Hepatocyte (in vitro differentiated cells): ENCODE measurements around the gene DSCAM. TPM values are rescaled to one million over a fixed set of nuclear protein-coding genes. Genes with fewer than 3 reads are reported as not detected.

Experiments
- DNase-seq: peaks from one replicate; pipeline ENCODE4 v3.0.0-alpha.2; 2016; ENCODE audit warnings: low spot score
- H2AFZ ChIP-seq: fragments of 200-600 bp; sonication (generic); 2 replicates; pipeline ENCODE4 v1.6.0; 2016; ENCODE audit warnings: antibody characterized with exemption, mild to moderate bottlenecking
- H3K27ac ChIP-seq: fragments of 200-600 bp; sonication (generic); 2 replicates; pipeline ENCODE4 v1.5.1; 2016; ENCODE audit warnings: mild to moderate bottlenecking
- H3K27me3 ChIP-seq: fragments of 200-600 bp; sonication (generic); 2 replicates; pipeline ENCODE4 v1.6.1; 2016
- H3K36me3 ChIP-seq: fragments of 200-600 bp; sonication (generic); replicated peaks from 2 replicates; pipeline ENCODE4 v1.5.1; 2016; ENCODE audit warnings: low read depth; ENCODE audit not compliant: insufficient read depth
- H3K4me1 ChIP-seq: fragments of 200-600 bp; sonication (generic); 2 replicates; pipeline ENCODE4 v1.5.1; 2016; ENCODE audit warnings: mild to moderate bottlenecking, moderate library complexity; ENCODE audit not compliant: insufficient read depth
- H3K4me2 ChIP-seq: fragments of 200-600 bp; sonication (generic); 2 replicates; pipeline ENCODE4 v1.6.0; 2016
- H3K4me3 ChIP-seq: fragments of 200-600 bp; sonication (generic); 2 replicates; pipeline ENCODE4 v1.5.1; 2016; ENCODE audit warnings: mild to moderate bottlenecking
- H3K79me2 ChIP-seq: fragments of 200-600 bp; sonication (generic); 2 replicates; pipeline ENCODE4 v1.6.0; 2017; ENCODE audit warnings: mild to moderate bottlenecking
- H3K9me2 ChIP-seq: fragments of 200-600 bp; sonication (generic); replicated peaks from 2 replicates; pipeline ENCODE4 v1.6.0; 2017; ENCODE audit warnings: mild to moderate bottlenecking; ENCODE audit not compliant: insufficient read depth
- H3K9me3 ChIP-seq: fragments of 200-600 bp; sonication (generic); 2 replicates; pipeline ENCODE4 v1.5.1; 2016; ENCODE audit warnings: low read depth, mild to moderate bottlenecking
- H4K20me1 ChIP-seq: fragments of 200-600 bp; sonication (generic); 2 replicates; pipeline ENCODE4 v1.6.0; 2016; ENCODE audit warnings: mild to moderate bottlenecking; ENCODE audit not compliant: insufficient read depth, poor library complexity, severe bottlenecking
- EZH2 ChIP-seq: fragments of 200-600 bp; sonication (generic); IDR thresholded peaks from 2 replicates; pipeline ENCODE4 v1.6.1; 2016; ENCODE audit warnings: antibody characterized with exemption, mild to moderate bottlenecking, borderline replicate concordance
- EZH2phosphoT487 ChIP-seq: fragments of 200-600 bp; sonication (generic); IDR thresholded peaks from one replicate; pipeline ENCODE4 v1.6.1; 2018; ENCODE audit warnings: antibody characterized with exemption, mild to moderate bottlenecking, low read depth, moderate library complexity; ENCODE audit not compliant: unreplicated experiment, severe bottlenecking
- WGBS: methylation state at CpG from one replicate; pipeline ENCODE4 v1.1.6; 2016; ENCODE audit warnings: low lambda C conversion rate; ENCODE audit errors: missing lambda C conversion rate; 5-methylcytosine and 5-hydroxymethylcytosine counted together
- polyA plus RNA-seq: library from polyadenylated mRNA; unstranded; fragments of >200 nt; fragmentation: Nextera tagmentation; extraction: Ambion mirVana; gene quantifications from 2 replicates; pipeline ENCODE4 v1.2.1, GENCODE V29; 2016
- total RNA-seq: library from RNA; depleted of rRNA; stranded (reverse); fragments of >200 nt; gene quantifications from 2 replicates; pipeline ENCODE4 v1.2.3, GENCODE V29; 2014
- TF ChIP-seq, protein P1 (sequence below): fragments of 200-600 bp; sonication (generic); IDR thresholded peaks from 2 replicates; pipeline ENCODE4 v1.5.1; 2016; ENCODE audit warnings: antibody characterized with exemption, mild to moderate bottlenecking; ENCODE audit not compliant: poor library complexity

DSCAM gene
- total and polyA plus RNA-seq, 2 experiments from 2014 or later, result 0.33 TPM; not detected in 1

DNA sequence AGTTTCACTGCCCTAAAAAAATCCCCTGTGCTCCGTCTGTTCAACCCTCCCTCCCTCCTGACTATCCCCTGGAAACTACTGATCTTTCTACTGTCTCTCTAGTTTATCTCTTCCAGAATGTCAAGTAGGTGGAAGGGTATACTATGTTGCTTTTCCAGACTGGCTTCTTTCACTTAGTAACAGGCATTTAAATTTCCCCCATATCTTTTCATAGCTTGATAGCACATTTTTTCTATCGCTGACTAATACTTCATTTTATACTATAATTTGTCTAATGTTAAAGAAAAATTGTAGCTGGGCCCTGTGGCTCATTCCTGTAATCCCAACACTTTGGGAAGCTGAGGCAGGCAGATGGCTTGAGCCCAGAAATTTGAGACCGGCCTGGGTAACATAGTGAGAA is 142.8 kb downstream of the DSCAM start:
- WGBS, result 82% methylated on average over 3 of the region's 3 CpGs
- Histone ChIP-seq H3K36me3 (no peaks in the 10 kb centered on the region), H3K4me1 (no peaks in the 10 kb centered on the region), H4K20me1 (no peaks in the 10 kb centered on the region), H3K9me2 (no peaks in the 10 kb centered on the region), H2AFZ (no peak overlapping the region), H3K27me3 (no peaks in the 10 kb centered on the region), H3K79me2 (no peaks in the 10 kb centered on the region), H3K9me3 (peaks cover 3% of the 10 kb centered on the region), H3K27ac (no peak overlapping the region), H3K4me3 (no peak overlapping the region), H3K4me2 (no peak overlapping the region)
- DNase-seq, result no peak
- no peak for TF ChIP-seq EZH2phosphoT487

DNA sequence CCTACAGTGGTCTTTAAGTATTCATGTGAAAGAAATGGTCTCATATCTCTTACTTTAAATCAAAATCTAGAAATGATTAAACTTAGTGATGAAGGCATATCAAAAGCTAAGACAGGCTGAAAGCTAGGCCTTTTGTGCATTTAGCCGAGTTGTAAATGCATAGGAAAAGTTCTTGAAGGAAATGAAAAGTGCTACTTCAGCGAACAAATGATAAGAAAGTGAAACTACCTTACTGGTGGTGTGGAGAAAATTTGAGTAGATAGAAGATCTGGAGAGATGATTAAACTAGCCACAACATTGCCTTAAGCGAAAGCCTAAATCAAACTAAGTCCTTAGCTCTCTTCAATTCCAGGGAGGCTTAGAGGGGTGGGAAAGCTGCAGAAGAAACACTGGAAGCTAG is 147.6 kb downstream of the DSCAM start:
- WGBS, result 90% methylated on average over 3 of the region's 3 CpGs

DNA sequence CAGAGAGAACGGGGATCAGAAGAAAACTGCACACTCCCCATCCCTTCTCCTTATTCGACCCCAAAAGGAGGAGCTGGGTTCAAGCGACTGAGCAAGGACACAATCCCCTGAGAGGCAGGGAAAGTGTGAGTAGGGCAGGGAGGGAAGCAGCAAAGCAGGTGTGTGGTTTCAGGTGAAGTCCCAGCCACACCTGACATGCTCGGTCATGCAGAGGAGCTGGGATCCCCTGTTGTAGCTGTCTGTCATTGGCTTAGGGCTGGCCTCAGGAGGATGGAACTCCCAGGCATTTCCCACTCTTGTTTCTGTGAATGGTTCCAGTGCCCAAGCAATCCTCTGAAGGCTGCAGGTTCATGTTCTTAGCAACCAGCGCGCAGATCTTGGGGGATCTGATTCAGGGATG is 150.7 kb downstream of the DSCAM start:
- Histone ChIP-seq H2AFZ (no peak overlapping the region), H3K4me3 (no peak overlapping the region)
- 84% methylated on average over 6 of the region's 6 CpGs for WGBS

More for the DNA sequence above, 147.6 kb downstream of the DSCAM start:
- Histone ChIP-seq H3K27ac (no peak overlapping the region), H4K20me1 (no peaks in the 10 kb centered on the region), H3K9me3 (peaks cover 3% of the 10 kb centered on the region), H3K9me2 (no peaks in the 10 kb centered on the region), H3K27me3 (no peaks in the 10 kb centered on the region), H3K4me2 (no peak overlapping the region), H3K4me3 (no peak overlapping the region), H3K79me2 (no peaks in the 10 kb centered on the region), H3K36me3 (no peaks in the 10 kb centered on the region), H2AFZ (no peak overlapping the region), H3K4me1 (no peaks in the 10 kb centered on the region)
- DNase-seq, result no peak
- TF ChIP-seq EZH2 (no peak), EZH2phosphoT487 (no peak)
- TF ChIP-seq, protein P1, sequence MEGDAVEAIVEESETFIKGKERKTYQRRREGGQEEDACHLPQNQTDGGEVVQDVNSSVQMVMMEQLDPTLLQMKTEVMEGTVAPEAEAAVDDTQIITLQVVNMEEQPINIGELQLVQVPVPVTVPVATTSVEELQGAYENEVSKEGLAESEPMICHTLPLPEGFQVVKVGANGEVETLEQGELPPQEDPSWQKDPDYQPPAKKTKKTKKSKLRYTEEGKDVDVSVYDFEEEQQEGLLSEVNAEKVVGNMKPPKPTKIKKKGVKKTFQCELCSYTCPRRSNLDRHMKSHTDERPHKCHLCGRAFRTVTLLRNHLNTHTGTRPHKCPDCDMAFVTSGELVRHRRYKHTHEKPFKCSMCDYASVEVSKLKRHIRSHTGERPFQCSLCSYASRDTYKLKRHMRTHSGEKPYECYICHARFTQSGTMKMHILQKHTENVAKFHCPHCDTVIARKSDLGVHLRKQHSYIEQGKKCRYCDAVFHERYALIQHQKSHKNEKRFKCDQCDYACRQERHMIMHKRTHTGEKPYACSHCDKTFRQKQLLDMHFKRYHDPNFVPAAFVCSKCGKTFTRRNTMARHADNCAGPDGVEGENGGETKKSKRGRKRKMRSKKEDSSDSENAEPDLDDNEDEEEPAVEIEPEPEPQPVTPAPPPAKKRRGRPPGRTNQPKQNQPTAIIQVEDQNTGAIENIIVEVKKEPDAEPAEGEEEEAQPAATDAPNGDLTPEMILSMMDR, result no peak

DNA sequence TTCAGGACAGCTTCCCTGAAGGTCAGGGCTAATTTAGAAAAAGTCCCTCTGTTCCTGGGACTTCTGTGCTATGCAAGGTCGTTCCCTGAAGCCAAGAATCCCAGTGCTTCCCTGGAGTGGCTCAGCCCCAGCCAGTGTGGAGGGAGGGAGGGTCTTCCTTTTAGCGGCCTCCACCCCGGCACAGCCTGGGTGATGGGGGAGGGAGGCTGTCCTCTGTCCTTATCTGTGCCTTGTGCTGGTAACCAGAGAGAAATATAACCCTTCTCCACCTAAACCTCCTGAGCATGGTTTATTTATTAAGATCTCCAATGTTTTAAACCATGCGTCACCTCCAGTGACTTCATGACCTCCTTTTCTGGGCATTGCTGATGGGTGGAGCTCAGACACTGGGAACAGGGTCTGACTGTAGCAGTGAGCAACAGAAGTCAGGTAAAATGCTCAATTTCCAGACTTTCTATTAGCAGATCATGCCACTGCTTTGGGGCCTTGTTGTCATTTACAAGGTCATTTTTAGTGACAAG is 157.1 kb downstream of the DSCAM start:
- DNase-seq, result no peak
- WGBS, result 52% methylated on average over 4 of the region's 4 CpGs
- H4K20me1 ChIP-seq, result no peaks in the 10 kb centered on the region
- H2AFZ ChIP-seq, result no peak overlapping the region
- H3K9me3 ChIP-seq, result no peaks in the 10 kb centered on the region
- H3K4me3 ChIP-seq, result no peak overlapping the region
- H3K4me2 ChIP-seq, result no peak overlapping the region
- no peak overlapping the region for H3K27ac ChIP-seq
- H3K27me3 ChIP-seq, result no peaks in the 10 kb centered on the region
- H3K4me1 ChIP-seq, result peaks cover 4% of the 10 kb centered on the region
- no peaks in the 10 kb centered on the region for H3K9me2 ChIP-seq
- no peaks in the 10 kb centered on the region for H3K36me3 ChIP-seq
- TF ChIP-seq, protein P1, result no peak
- TF ChIP-seq EZH2 (no peak), EZH2phosphoT487 (no peak)
- H3K79me2 ChIP-seq, result no peaks in the 10 kb centered on the region

More for the DNA sequence above, 150.7 kb downstream of the DSCAM start:
- no peaks in the 10 kb centered on the region for H3K79me2 ChIP-seq
- DNase-seq, result no peak
- no peaks in the 10 kb centered on the region for H3K9me2 ChIP-seq
- no peaks in the 10 kb centered on the region for H3K4me1 ChIP-seq
- H3K27ac ChIP-seq, result no peak overlapping the region
- TF ChIP-seq EZH2, result no peak
- TF ChIP-seq EZH2phosphoT487, result no peak
- no peaks in the 10 kb centered on the region for H3K36me3 ChIP-seq
- no peak overlapping the region for H3K4me2 ChIP-seq
- peaks cover 3% of the 10 kb centered on the region for H3K9me3 ChIP-seq
- H4K20me1 ChIP-seq, result no peaks in the 10 kb centered on the region
- no peaks in the 10 kb centered on the region for H3K27me3 ChIP-seq
